Kidney glomerular epithelial cell (primary cell): Measurements from ENCODE around the gene UBALD2.
"Not testable (repeated sequence)": the region's sequence is repeated elsewhere in the genome, so short reads cannot be mapped to it uniquely, and the experiment has no call there.

ENCODE experiments used
- DNase-seq: peaks from one replicate; lab custom pipeline; 2025; lab: John Stamatoyannopoulos, UW

UBALD2 gene

DNA sequence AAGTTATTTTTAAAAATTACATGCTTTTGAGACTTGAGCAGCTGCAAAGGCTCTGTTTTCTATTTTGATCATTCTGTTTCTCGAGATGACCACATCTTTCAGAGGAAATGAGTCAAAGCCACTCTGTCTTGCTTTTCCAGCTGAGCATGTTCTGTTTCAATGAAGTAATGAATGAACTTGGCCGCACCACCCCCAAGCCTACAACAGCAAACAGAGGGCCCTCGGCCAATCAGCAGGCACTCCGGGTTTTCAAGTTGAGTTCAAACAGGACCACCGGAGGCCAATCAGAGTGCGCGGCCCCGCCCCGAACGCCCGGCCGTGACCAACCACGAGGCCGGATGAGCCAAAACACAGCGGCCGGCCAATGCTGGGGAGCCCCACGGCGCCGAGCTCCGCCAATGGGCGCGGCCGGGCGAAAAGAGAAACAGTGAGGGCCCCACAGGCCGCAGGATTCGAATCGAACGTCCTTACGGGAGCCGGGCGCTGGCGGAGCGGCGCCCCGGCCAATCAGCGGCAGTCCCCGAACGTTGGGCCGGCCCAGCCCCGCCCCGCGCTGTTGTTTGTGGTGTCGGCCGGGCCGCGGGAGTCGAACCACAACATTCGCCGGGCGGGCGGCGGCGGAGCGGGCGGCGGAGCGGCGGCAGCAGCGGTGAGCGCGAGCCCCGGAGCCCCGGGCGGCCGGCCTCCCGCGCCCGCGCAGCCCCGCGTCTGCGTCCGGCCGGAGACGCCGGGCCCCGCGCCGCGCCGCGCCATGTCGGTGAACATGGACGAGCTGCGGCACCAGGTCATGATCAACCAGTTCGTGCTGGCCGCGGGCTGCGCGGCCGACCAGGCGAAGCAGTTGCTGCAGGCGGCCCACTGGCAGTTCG is at the start of gene UBALD2:
Gene UBALD2, plus strand, starts transcription at position 594 of the 869 bp plus-strand sequence. Its CDS starts 158 bp downstream, at position 752.
- DNase-seq, result peak; percentile 98

DNA sequence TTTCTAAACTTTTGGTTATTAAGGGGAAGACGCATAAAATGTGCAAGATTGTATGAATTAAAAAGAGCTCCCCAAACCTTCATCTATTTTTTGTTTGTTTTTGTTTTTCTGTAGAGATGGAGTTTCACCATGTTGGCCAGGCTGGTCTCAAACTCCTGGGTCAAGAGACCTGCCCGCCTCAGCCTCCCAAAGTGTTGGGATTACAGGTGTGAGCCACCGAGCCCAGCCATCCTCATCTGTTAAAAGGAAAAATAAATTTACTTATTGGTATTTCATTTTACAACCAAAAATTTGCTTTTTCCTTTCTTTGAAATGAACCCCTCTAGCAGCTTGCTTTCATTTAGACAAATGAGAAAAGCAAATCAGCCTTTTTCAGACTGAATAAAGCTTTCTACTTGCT is 48.1 kb upstream of the UBALD2 start:
- no peak for DNase-seq

DNA sequence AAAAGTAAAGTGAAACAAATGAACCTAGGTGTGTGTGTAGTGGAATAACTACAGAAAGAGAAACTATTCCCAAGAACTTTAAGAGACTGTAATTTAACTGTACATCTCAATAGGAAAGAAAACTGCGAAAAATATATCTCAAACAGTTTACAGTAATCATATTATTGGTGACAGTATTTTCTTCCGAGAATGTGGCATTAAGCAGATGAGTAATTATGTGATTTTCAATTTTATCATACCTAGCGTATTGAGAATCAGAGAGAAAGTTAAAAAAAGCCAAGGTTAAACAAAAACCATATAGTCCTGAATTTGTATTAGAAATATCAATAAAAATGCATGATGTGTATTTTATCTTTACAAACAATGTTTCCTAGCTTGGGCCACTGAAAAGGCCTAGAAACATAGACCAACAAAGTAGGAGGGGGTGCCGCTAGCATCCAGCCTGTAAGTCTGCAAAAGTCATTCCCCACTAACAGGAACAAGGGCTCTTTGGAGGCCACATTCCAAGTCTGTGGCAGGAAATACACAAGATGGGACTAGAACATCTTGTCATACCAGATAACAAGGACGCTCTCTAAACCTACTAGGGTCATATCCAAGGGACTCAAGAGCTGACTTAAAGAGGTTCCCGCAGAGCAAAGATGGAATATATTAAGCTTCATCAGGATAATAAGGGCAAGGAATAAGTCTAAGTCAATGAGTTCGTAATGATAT is 45.3 kb upstream of the UBALD2 start:
- no peak for DNase-seq

DNA sequence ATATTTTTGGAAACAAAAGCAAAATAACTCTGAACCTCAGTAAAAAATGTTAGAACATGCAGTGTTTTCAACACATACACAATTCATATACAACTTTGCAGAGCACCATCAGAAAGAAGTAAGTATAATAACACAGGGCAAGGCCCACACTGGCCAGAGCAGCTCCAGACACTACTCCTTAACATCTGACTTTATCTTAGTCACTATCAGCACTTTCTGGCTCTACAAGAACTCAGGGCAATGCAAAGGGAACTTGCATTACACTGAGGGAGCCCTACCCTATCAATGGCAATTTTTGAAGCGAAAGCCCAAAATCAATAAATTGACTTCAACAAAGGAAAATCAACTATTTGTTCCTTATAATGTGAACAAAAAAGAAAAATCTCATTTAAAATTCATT is 41.3 kb upstream of the UBALD2 start:
- DNase-seq, result no peak

DNA sequence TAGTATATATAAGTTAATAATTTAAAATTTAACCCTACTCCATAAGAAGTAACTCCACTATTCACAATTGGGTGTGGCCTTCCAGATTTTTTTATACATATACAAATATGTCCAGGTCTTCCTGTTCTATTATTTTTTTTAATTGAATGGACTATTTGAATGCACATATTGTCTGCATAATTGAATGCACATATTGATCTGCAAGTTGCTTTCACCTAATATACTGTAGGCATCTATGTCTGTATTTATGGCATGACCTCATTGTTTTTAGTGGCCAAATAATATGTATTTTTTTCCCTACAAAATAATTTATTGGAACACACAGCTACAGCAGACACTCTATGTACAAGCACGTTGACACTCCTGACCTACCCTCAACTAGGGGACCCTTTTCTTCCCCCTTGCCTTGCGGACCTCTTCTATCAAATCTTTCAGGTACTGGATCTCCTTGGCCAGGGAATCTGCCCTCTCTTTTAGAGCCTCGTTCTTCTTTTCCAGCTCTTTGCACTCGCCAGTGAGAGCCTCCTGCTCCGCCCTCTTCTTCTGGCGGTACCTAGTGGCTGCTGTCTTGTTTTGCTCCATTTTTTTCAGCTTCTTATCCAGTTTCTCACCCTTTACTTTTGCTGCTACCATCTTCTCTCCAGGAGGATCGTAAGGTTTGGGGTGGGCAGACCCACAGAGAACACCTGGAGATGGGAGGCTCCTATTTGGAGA is 39.6 kb upstream of the UBALD2 start:
- DNase-seq, result not testable (repeated sequence)

DNA sequence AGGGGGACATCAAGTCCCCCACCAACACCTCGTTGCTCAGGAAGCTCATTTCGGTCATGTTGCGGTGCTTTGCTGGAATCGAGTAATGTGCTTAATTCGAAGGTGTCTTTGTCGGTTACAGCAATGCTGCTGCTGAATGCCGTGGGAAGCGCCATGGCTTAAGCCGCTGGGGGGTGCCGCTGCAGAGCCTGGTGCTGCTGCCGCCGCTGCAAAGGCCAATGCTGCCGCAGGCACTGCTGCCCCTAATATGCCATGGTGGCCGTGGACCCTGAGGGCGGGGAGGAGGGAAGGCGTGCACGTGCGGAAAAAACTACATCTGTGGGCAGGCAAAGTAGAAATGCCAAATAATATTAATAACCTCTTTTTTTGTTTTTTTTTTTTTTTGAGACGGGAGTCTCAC is 38.4 kb upstream of the UBALD2 start:
- DNase-seq, result not testable (repeated sequence)

DNA sequence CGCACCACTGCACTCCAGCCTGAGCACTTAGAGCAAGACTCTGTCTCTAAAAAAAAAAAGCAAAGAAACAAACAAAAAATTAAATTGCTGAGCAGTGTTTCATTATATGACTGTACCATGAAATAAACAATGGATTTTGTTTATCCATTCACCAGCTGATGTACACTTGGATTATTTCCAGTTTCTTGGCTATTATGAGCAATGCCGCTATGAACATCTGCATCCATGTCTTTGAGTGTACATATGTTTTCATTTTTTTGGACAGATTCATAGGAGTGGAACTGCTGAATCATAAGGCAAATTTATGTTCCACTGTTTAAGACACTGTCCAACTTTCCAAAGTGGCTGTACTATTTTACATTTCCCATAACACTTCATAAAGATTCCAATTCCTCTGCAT is 32.8 kb upstream of the UBALD2 start:
- no peak for DNase-seq

DNA sequence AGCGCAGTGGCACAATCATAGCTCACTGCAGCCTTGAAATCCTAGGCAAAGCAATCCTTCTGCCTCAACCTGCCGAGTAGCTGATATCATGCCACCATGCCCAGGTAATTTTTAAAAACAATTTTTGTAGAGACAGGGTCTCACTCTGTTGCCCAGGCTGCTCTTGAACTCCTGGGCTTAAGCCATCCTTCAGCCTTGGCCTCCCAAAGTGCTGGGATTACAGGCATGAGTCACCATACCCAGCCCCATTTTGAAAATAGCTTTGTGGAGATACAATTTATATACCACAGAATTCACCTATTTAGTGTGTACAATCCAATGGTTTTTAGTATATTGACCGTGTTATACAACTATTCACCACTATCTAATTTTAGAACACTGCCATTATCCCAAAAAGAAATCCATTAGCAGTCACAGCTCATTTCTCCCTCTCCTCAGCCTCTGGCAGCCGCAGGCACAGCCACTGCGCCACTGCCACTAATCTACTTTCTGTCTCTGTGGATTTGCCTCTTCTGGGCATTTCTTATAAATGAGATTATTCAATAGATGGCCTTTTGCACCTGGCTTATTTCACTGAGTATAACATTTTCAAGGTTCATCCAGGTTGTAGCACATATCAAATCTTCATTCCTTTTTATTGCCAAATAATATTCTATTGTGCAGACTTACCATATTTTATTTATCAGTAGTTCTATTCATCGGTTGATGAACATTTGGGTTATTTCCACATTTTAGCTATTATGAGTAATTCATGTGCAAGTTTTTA is 31.4 kb upstream of the UBALD2 start:
- no peak for DNase-seq

DNA sequence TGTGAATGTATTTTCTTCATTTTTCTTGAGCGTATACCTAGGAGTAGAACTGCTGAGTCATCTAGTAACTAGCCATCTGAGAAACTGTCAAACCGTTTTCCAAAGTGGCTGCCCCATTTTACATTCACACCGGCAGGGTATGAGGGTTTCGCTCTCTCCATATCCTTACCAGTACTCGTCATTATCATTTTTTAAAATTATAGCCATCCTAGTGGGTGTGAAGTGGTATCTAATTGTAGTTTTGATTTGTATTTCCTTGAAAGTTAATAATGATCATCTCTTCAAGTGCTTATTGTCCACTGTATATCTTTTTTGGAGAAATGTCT is 30.8 kb upstream of the UBALD2 start:
- no peak for DNase-seq

DNA sequence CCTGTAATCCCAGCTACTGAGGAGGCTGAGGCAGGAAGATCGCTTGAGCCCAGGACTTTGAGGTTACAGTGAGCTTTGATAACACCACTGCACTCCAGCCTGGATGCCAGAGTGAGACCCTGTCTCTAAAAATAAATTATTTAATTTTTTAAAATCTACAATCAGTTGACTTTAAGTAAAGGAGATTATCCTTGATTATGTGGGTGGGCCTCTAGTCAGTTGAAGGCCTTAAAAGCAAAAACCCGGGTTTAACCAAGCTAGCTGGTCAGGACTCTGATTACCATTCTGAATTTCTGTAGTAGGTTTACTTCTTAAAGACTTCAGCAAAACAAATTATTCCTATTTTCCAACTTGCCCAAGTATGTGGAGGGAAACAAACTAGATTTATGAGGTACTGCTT is 29.3 kb upstream of the UBALD2 start:
- DNase-seq, result no peak

DNA sequence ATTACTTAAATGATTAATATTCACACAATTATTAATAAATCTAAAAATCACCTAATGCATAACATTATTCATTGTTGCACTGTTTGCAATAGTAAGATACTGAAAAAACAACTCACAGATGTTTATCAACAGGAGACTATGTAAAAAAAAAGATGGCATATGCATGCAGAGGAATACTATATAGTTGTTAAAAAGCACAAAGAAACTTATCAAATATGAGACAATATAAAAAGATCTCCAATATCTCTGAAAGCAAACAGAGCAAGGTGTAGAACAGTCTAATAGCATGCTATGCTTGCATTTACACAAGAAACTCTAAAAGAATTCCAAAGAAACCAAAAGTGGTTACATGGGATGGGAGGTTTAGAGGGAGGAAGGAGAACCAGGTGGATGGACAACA is 28.5 kb upstream of the UBALD2 start:
- no peak for DNase-seq

DNA sequence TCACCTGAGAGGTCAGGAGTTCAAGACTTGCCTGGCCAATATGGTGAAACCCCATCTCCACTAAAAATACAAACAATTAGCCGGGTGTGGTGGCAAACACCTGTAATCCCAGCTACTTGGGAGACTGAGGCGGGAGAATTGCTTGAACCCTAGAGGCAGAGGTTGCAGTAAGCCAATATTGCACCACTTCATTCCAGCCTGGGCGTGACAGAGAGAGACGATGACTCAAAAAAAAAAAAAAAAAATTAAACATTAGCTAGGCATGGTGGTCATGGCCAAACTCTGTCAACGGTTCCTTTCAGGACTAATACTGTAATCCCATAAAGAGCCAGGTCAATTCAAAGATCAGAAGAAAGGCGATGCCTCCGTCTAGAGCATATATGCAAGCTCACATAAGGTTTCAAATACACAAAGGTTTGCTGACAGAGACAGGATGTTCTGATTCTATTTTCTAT is 27.3 kb upstream of the UBALD2 start:
- DNase-seq, result no peak

DNA sequence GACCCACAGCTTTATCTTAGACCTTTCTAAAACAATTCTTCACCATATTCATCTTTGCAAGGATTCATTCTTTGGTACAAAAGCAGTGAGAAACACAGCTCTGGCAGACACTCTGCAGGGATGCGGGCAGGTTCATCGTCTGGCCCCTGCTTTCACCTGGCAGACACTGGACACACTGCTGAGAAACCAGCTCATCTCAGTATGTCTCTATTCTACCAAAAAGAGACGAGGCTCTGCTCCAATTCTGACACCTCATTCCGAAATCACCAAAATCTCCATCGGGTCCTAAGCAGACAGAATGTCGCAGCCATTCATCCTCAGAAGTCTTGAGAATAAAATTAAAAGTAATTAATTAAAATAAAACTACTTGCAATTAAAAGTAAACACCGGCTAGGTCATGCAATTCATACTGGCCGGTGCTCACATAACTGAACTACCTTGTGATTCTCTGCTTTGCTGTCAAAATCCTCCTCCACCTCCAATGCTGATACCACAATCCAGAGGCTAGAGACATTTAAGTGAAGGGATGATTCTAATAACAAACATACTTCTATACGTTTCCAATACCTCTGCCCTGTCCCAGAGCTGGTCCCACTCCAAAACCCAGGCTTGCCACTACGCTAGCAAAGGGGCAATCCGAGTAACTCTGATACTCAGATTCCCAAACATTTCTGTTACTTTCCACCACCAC is 26.2 kb upstream of the UBALD2 start:
- DNase-seq, result no peak

DNA sequence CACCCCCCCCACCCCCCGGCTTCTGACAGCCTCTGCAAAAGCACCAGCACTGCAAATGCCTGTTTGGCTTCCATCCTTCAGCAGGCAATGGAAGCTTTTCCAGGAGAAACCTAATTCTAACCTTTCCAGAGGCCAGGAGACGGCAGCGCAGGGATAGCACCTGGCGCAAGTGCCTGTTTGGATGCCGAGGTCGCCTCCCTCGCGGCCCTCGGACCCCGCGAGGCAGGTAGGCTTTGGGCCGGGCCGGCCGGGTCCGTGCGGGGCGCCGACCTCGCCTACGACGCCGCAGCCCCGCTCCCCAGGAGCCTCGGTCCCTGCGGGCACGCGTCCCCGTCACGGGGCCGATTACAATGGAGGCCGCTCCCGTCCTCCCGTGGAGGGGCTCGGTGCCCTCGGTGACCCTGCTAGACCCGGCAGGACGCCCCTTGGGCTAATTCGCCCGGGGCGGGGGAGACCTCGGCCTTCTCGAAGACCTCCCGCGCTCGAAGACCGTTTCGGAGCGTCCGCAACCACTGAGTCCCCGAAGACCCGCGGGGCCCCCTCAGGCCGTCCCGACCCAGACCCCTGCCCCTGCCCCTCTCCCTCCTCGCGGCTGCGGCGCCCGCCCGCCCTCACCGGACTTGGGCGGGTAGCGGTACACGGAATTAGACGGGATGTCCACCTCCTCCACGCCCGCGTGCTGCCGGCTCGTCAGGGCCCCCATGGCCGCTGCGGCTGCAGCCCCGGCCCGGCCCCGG is 25.4 kb upstream of the UBALD2 start:
- DNase-seq, result no peak

DNA sequence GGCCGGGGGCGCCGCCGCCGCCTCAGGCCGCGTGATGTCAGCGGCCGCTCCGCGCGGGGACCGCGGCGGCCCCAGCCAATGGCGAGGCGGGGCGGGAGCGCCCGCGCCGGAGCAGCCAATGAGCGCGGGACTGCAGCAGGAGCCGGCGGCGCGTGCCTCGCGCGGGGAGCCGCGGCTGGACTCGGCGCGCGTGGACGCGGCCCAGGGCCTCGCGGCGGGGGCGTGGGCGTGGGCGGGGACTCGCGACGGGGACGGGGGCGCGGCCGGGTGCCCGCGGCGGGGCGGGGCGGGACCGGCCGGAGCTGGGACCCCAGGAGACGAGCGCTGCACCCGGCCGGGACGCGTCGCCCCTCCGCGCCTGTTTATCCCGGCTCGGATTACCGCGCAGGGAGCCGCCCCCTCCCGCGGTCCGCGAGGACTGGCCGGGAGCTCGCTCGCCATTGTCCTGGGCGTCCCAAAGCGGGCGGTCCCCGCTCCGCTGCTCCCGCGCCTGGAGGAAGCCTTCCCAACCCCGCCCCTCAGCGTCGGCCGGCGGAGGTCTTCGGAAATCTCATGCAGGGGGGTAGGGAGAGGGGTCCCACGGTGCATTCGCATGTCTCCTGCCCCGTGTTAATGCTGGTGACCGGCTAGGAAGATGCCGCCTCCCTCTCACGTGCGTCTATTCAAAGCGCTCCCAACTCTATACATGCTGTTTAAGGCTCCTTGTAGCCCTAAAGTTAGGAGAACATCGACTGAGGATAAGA is 24.5 kb upstream of the UBALD2 start, which contains the start of gene RNF157:
Gene RNF157, minus strand, starts transcription at position 33 of the 743 bp plus-strand sequence. CDS start 253 bp downstream, outside the sequence.
- no peak for DNase-seq

DNA sequence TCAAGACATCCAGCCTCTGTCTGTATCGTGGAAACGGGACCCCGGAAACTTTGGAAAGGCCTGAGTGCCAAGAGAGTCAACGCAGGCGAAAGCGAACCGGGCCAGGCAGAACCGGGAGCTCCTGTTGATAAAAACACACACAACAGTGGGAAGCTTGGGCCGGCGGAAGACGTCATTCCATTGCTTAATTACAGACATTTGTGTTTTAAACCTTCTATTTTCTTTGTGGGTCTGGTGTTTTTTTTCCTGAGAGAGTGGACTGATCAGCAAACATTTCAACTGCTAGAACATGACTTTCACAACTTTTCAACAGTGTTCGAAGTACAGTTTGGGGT is 24.0 kb upstream of the UBALD2 start:
- DNase-seq, result no peak

DNA sequence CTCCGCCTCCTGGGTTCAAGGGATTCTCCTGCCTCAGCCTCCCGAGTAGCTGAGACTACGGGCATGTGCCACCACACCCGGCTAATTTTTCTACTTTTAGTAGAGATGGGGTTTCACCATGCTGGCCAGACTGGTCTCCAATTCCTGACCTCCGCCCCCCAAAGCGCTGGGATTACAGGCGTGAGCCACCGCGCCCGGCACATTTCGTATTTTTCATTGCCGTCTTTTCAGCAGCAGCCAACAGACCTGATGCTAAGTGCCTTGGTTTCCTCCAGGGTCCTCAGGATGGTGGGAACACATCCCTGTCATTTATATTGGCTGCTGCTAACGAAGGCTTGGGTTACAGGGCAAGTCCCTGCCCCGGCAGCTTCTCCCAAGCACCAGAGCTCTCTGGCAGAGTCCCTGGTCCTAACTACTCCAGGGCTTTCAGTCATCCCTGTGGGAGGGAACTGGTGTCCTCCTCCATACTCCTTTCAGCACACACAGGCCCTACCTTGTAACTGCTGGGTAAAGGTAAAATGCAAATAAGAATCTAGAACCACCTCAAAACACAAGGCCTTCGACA is 23.4 kb upstream of the UBALD2 start:
- DNase-seq, result no peak

DNA sequence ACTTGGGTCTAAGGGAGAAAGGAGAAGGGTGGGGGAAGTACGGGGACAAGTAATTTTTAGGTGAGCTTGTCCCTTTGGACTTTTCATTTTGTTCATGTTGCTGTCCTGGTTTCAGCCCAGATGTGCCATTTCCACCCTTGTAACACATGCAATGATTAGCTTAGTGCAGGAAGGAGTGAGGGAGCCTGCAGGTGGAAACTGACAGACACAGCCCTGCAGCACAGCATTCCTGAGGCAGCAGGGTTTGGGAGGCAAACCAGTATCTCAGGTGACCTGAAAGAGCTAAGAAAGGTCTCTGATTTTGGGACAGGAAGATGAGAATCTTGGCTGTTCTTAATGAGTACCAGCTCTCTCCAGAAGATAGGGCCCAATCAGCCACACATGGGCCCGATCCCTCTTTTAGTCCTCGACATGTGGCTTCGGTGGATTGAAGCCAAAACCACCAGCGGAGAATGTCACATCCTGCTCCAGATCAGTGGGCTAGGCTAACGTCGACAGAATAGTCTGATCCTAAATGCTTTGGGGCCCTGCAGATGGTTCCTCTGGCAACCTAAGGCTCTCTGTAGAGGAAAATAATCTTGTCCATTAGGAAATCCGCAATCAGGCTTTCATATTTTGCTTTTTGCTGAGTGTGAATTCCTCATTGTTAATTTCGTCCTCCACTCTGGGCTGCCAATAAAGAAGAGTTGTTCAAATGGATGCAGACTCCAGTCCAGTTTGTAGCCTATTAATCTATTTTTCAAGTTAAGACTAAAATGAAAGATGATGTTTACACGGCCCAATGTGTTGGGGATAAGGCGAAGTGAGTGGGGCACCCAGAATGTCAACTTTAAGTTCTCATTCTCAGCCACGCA is 21.1 kb upstream of the UBALD2 start:
- DNase-seq, result no peak

DNA sequence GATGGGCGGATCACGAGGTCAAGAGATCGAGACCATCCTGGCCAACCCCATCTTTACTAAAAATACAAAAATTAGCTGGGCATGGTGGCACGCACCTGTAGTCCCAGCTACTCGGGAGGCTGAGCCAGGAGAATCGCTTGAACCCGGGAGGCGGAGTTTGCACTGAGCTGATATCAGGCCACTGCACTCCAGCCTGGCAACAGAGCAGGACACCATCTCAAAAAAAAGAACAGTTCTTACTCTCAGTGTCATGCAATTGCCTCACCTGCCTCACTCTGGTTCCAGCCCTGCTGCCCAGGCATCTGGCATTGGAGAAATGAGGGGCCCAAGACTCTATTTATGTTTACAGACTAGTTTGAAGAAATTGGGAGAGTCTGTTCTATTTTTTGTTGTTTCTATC is 20.4 kb upstream of the UBALD2 start:
- DNase-seq, result not testable (repeated sequence)
